ENCODE results near the gene C1R. TPM values are rescaled to one million over a fixed set of nuclear protein-coding genes. Genes with fewer than 3 reads are reported as not detected.
A peak's percentile ranks its signal among the peaks of the same experiment; 100 is the strongest.

The C1R gene
- 100 to 1,000 TPM in 3 of 4 donors, 10 to 100 TPM in 1; 68.5 to 154 (median 125) TPM for total RNA-seq

- Histone ChIP-seq H3K9me3 (no peaks in the 10 kb centered on the region), H3K27me3 (no peaks in the 10 kb centered on the region), H3K4me1 (peaks cover 4 to 38% (median 5%) of the 10 kb centered on the region in 4 donors), H3K4me3 (peak within 1 kb of the TSS; percentile 27 to 49 (median 34)), H3K36me3 (no peaks in the 10 kb centered on the region), H3K27ac (peak within 1 kb of the TSS; percentile 69 to 84 (median 75))
- peak; percentile 79 for DNase-seq
- in situ Hi-C loops (cut with MboI; ENCODE audit: low pct_ligation_motif_present in 1 of 4, low pct_unique_long_range_greater_than_20kb in 1 of 4, low sequenced_read_pairs in 3 of 4): no loop called here
- intact Hi-C loops (cut with DNase I; ENCODE audit: low total_unique reads): loop anchor here (2.0 kb wide), 1 partner anchor 32 kb away; the partner anchor contains the start of gene C1S
- TF ChIP-seq POLR2A (IDR thresholded peaks at IDR 0.05) (peak; percentile 58), EP300 (IDR thresholded peaks at IDR 0.05; ENCODE audit: low read depth) (no peak), CTCF (IDR thresholded peaks at IDR 0.05) (peak; percentile 88 to 94 (median 90)), POLR2AphosphoS5 (IDR thresholded peaks at IDR 0.05) (peak; percentile 75 to 82 (median 79))
- 17 to 42% methylated on average over 2 to 16 of the region's 16 CpGs for WGBS, 2 donors (ENCODE audit: low coverage in 1 of 2)
These were observed at the start of gene C1R for GRCh38 chr12:7092229-7092985. Gene C1R (minus strand): TSS chr12:7092445. CDS start chr12:7092388, 57 bp downstream.

- Histone ChIP-seq H3K9me3 (no peaks in the 10 kb centered on the region), H3K27ac (no peak overlapping the region), H3K27me3 (no peaks in the 10 kb centered on the region), H3K4me1 (no peaks in the 10 kb centered on the region), H3K36me3 (peaks cover 0 to under 1% (median 0%) of the 10 kb centered on the region in 4 donors), H3K4me3 (no peak overlapping the region)
- 88 to 92% methylated on average over 3 to 7 of the region's 7 CpGs for WGBS, 2 donors (ENCODE audit: low coverage in 1 of 2)
- intact Hi-C loops (cut with DNase I; ENCODE audit: low total_unique reads): no loop called here
- DNase-seq: no peak
- in situ Hi-C loops (cut with MboI; ENCODE audit: low pct_ligation_motif_present in 1 of 4, low pct_unique_long_range_greater_than_20kb in 1 of 4, low sequenced_read_pairs in 3 of 4): no loop called here
- TF ChIP-seq EP300 (IDR thresholded peaks at IDR 0.05; ENCODE audit: low read depth): no peak
- no peak for TF ChIP-seq CTCF (IDR thresholded peaks at IDR 0.05)
- TF ChIP-seq POLR2A (IDR thresholded peaks at IDR 0.05): no peak
- no peak for TF ChIP-seq POLR2AphosphoS5 (IDR thresholded peaks at IDR 0.05)
These were observed 49.2 kb upstream of the C1R start for GRCh38 chr12:7141351-7142005.

- in situ Hi-C loops (cut with MboI; ENCODE audit: low pct_ligation_motif_present in 1 of 4, low pct_unique_long_range_greater_than_20kb in 1 of 4, low sequenced_read_pairs in 3 of 4): no loop called here
- TF ChIP-seq CTCF (IDR thresholded peaks at IDR 0.05) (no peak), EP300 (IDR thresholded peaks at IDR 0.05; ENCODE audit: low read depth) (no peak), POLR2AphosphoS5 (IDR thresholded peaks at IDR 0.05) (no peak), POLR2A (IDR thresholded peaks at IDR 0.05) (no peak)
- H3K9me3 ChIP-seq: no peaks in the 10 kb centered on the region
- 95 to 96% methylated on average over 2 of the region's 2 CpGs for WGBS, 2 donors (ENCODE audit: low coverage in 1 of 2)
- no peak overlapping the region for H3K27ac ChIP-seq
- H3K4me3 ChIP-seq: no peak overlapping the region
- DNase-seq: no peak
- no peaks in the 10 kb centered on the region for H3K4me1 ChIP-seq
- peaks cover 0 to 6% (median 0%) of the 10 kb centered on the region in 4 donors for H3K36me3 ChIP-seq
- no peaks in the 10 kb centered on the region for H3K27me3 ChIP-seq
- intact Hi-C loops (cut with DNase I; ENCODE audit: low total_unique reads): no loop called here
These were observed 47.0 kb upstream of the C1R start for GRCh38 chr12:7139200-7139599.

- in situ Hi-C loops (cut with MboI; ENCODE audit: low pct_ligation_motif_present in 1 of 4, low pct_unique_long_range_greater_than_20kb in 1 of 4, low sequenced_read_pairs in 3 of 4): no loop called here
- H3K36me3 ChIP-seq: peaks cover 0 to 6% (median 0%) of the 10 kb centered on the region in 4 donors
These were observed 45.7 kb upstream of the C1R start for GRCh38 chr12:7137908-7138307.

More at GRCh38 chr12:7137908-7138307, 45.7 kb upstream of the C1R start:
- H3K27ac ChIP-seq: no peak overlapping the region
- no peak overlapping the region for H3K4me3 ChIP-seq
- H3K4me1 ChIP-seq: no peaks in the 10 kb centered on the region
- intact Hi-C loops (cut with DNase I; ENCODE audit: low total_unique reads): no loop called here
- DNase-seq: no peak
- TF ChIP-seq POLR2AphosphoS5 (IDR thresholded peaks at IDR 0.05) (no peak), POLR2A (IDR thresholded peaks at IDR 0.05) (no peak), EP300 (IDR thresholded peaks at IDR 0.05; ENCODE audit: low read depth) (no peak), CTCF (IDR thresholded peaks at IDR 0.05) (no peak)
- 85% methylated on average over 4 of the region's 4 CpGs; no CpG with 5 or more reads in 1 of the 2 donors for WGBS, 2 donors (ENCODE audit: low coverage in 1 of 2)
- H3K9me3 ChIP-seq: no peaks in the 10 kb centered on the region
- H3K27me3 ChIP-seq: no peaks in the 10 kb centered on the region
